Measurements from ENCODE around the gene MMP2. TPM values are rescaled to one million over a fixed set of nuclear protein-coding genes. Genes with fewer than 3 reads are reported as not detected.
A peak's percentile ranks its signal among the peaks of the same experiment; 100 is the strongest.

MMP2 gene
- total RNA-seq, 3 donors from 2014 or later = 113 to 1,485 (median 459) TPM

- Histone ChIP-seq H3K4me3 (no peak overlapping the region), H3K27ac (no peak overlapping the region), H3K9me3 (no peaks in the 10 kb centered on the region), H3K27me3 (no peaks in the 10 kb centered on the region), H3K36me3 (no peaks in the 10 kb centered on the region), H3K4me1 (no peaks in the 10 kb centered on the region)
- no peak for DNase-seq (ENCODE audit: low spot score in 2 of 2)
- intact Hi-C loops (cut with DNase I; ENCODE audit: low total_unique reads) = loop anchor here (5.0 to 10.0 kb wide), 3 partner anchors 243 to 550 kb away; no protein-coding TSS in a partner anchor
- TF ChIP-seq POLR2AphosphoS5 (IDR thresholded peaks at IDR 0.05) (no peak), POLR2A (IDR thresholded peaks at IDR 0.05) (no peak), CTCF (IDR thresholded peaks at IDR 0.05) (no peak)
Measured at GRCh38 chr16:55462241-55462640, 16.8 kb upstream of the MMP2 start.

GRCh38 chr16:55464375-55464774 lies 14.6 kb upstream of the MMP2 start:
- no peak for DNase-seq (ENCODE audit: low spot score in 2 of 2)
- TF ChIP-seq CTCF (IDR thresholded peaks at IDR 0.05) = no peak
- no peak for TF ChIP-seq POLR2AphosphoS5 (IDR thresholded peaks at IDR 0.05)
- TF ChIP-seq POLR2A (IDR thresholded peaks at IDR 0.05) = no peak
- H3K27me3 ChIP-seq = no peaks in the 10 kb centered on the region
- H3K4me3 ChIP-seq = no peak overlapping the region
- H3K36me3 ChIP-seq = no peaks in the 10 kb centered on the region
- H3K27ac ChIP-seq = no peak overlapping the region
- intact Hi-C loops (cut with DNase I; ENCODE audit: low total_unique reads) = loop anchor here (5.0 to 10.0 kb wide), 3 partner anchors 240 to 548 kb away; no protein-coding TSS in a partner anchor
- H3K4me1 ChIP-seq = no peaks in the 10 kb centered on the region
- no peaks in the 10 kb centered on the region for H3K9me3 ChIP-seq

- Histone ChIP-seq H3K4me1 (no peaks in the 10 kb centered on the region), H3K9me3 (no peaks in the 10 kb centered on the region), H3K27ac (no peak overlapping the region), H3K36me3 (no peaks in the 10 kb centered on the region), H3K27me3 (no peaks in the 10 kb centered on the region), H3K4me3 (peak overlapping the region in 1 of 3 donors; percentile 34)
- intact Hi-C loops (cut with DNase I; ENCODE audit: low total_unique reads) = loop anchor here (10.0 kb wide), 2 partner anchors 240 to 380 kb away; no protein-coding TSS in a partner anchor
- DNase-seq (ENCODE audit: low spot score in 2 of 2) = peak; percentile 87 to 92
- TF ChIP-seq POLR2AphosphoS5 (IDR thresholded peaks at IDR 0.05) = peak; percentile 67 to 73 (median 70)
- TF ChIP-seq CTCF (IDR thresholded peaks at IDR 0.05) = peak; percentile 100
- no peak for TF ChIP-seq POLR2A (IDR thresholded peaks at IDR 0.05)
Measured at GRCh38 chr16:55465077-55465896, 13.7 kb upstream of the MMP2 start.

- H3K9me3 ChIP-seq = no peaks in the 10 kb centered on the region
- no peak overlapping the region for H3K27ac ChIP-seq
- no peak overlapping the region for H3K4me3 ChIP-seq
- peaks cover 0 to 8% of the 10 kb centered on the region in 2 donors for H3K4me1 ChIP-seq
- no peaks in the 10 kb centered on the region for H3K27me3 ChIP-seq
- TF ChIP-seq POLR2AphosphoS5 (IDR thresholded peaks at IDR 0.05) (no peak), CTCF (IDR thresholded peaks at IDR 0.05) (no peak), POLR2A (IDR thresholded peaks at IDR 0.05) (no peak)
- intact Hi-C loops (cut with DNase I; ENCODE audit: low total_unique reads) = loop anchor here (10.0 kb wide), 2 partner anchors 239 to 379 kb away; no protein-coding TSS in a partner anchor
- DNase-seq (ENCODE audit: low spot score in 2 of 2) = no peak
- H3K36me3 ChIP-seq = no peaks in the 10 kb centered on the region
Measured at GRCh38 chr16:55466209-55466608, 12.8 kb upstream of the MMP2 start.

DNA sequence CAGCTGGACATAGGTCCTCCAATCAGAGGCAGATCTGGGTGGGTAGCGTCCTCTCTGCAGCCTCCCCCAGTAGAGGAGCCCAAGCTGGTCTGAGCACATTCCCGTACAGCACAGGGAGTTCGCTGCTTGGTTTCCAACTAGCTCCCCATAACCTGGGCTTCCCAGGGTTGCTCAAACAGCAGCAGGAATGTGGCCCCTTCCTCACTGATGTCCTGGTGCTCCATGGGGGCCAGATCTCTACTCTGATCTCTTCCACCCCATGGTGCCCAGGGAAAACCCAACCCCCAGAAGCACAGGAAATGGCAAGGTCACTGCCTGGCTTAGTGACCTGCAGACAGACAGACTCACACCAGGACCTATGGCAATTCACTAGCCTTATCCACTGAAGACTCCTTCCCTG lies 11.1 kb upstream of the MMP2 start:
- no peak for TF ChIP-seq CTCF (IDR thresholded peaks at IDR 0.05)
- TF ChIP-seq POLR2A (IDR thresholded peaks at IDR 0.05) = no peak
- TF ChIP-seq POLR2AphosphoS5 (IDR thresholded peaks at IDR 0.05) = no peak
- DNase-seq (ENCODE audit: low spot score in 2 of 2) = no peak
- intact Hi-C loops (cut with DNase I; ENCODE audit: low total_unique reads) = loop anchor here (10.0 kb wide), 2 partner anchors 237 to 377 kb away; no protein-coding TSS in a partner anchor

More for the DNA sequence above, 11.1 kb upstream of the MMP2 start:
- no peaks in the 10 kb centered on the region for H3K36me3 ChIP-seq
- no peaks in the 10 kb centered on the region for H3K9me3 ChIP-seq
- H3K27ac ChIP-seq = no peak overlapping the region
- no peak overlapping the region for H3K4me3 ChIP-seq
- H3K27me3 ChIP-seq = no peaks in the 10 kb centered on the region
- H3K4me1 ChIP-seq = peaks cover 0 to 10% of the 10 kb centered on the region in 2 donors
